Measurements from ENCODE around the gene TMEM215. TPM values are rescaled to one million over a fixed set of nuclear protein-coding genes. Genes with fewer than 3 reads are reported as not detected.

Gene TMEM215
- total and polyA plus RNA-seq, 2 experiments from 2014 or later: 0.79 to 1.2 TPM

DNA sequence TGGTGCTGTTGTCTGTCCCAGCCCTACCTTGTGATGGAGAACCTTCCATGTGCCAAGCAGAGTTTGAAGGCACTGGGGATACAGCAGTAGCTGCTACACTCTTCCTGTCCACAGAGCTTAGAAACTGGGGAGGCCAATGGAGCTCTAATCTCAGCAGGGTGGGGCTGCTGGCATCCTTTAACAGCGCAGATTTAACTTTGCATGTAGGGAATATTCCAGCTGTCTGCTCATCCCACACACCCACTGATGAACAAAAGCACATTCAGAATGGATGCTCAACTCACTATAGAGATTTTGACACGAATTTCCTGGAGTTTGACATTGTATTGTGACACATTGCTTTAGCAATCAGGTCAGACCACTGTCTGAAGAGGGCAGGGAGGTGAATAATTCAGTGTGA lies 49.0 kb downstream of the TMEM215 start:
- TF ChIP-seq STAT1 (IDR thresholded peaks at IDR 0.05; ENCODE audit: unreplicated experiment): no peak
- no peak for TF ChIP-seq EZH2phosphoT487 (IDR thresholded peaks at IDR 0.05; ENCODE audit: unreplicated experiment)
- no peak for TF ChIP-seq ZNF114 (CRISPR knock-in tag; IDR thresholded peaks at IDR 0.05)
- TF ChIP-seq, protein P1, sequence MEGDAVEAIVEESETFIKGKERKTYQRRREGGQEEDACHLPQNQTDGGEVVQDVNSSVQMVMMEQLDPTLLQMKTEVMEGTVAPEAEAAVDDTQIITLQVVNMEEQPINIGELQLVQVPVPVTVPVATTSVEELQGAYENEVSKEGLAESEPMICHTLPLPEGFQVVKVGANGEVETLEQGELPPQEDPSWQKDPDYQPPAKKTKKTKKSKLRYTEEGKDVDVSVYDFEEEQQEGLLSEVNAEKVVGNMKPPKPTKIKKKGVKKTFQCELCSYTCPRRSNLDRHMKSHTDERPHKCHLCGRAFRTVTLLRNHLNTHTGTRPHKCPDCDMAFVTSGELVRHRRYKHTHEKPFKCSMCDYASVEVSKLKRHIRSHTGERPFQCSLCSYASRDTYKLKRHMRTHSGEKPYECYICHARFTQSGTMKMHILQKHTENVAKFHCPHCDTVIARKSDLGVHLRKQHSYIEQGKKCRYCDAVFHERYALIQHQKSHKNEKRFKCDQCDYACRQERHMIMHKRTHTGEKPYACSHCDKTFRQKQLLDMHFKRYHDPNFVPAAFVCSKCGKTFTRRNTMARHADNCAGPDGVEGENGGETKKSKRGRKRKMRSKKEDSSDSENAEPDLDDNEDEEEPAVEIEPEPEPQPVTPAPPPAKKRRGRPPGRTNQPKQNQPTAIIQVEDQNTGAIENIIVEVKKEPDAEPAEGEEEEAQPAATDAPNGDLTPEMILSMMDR (conservative IDR thresholded peaks at IDR 0.05; ENCODE audit: low read depth in 2 of 2): no peak
- no peak for TF ChIP-seq NANOG (IDR thresholded peaks at IDR 0.05; ENCODE audit: borderline replicate concordance)
- TF ChIP-seq, protein P2, sequence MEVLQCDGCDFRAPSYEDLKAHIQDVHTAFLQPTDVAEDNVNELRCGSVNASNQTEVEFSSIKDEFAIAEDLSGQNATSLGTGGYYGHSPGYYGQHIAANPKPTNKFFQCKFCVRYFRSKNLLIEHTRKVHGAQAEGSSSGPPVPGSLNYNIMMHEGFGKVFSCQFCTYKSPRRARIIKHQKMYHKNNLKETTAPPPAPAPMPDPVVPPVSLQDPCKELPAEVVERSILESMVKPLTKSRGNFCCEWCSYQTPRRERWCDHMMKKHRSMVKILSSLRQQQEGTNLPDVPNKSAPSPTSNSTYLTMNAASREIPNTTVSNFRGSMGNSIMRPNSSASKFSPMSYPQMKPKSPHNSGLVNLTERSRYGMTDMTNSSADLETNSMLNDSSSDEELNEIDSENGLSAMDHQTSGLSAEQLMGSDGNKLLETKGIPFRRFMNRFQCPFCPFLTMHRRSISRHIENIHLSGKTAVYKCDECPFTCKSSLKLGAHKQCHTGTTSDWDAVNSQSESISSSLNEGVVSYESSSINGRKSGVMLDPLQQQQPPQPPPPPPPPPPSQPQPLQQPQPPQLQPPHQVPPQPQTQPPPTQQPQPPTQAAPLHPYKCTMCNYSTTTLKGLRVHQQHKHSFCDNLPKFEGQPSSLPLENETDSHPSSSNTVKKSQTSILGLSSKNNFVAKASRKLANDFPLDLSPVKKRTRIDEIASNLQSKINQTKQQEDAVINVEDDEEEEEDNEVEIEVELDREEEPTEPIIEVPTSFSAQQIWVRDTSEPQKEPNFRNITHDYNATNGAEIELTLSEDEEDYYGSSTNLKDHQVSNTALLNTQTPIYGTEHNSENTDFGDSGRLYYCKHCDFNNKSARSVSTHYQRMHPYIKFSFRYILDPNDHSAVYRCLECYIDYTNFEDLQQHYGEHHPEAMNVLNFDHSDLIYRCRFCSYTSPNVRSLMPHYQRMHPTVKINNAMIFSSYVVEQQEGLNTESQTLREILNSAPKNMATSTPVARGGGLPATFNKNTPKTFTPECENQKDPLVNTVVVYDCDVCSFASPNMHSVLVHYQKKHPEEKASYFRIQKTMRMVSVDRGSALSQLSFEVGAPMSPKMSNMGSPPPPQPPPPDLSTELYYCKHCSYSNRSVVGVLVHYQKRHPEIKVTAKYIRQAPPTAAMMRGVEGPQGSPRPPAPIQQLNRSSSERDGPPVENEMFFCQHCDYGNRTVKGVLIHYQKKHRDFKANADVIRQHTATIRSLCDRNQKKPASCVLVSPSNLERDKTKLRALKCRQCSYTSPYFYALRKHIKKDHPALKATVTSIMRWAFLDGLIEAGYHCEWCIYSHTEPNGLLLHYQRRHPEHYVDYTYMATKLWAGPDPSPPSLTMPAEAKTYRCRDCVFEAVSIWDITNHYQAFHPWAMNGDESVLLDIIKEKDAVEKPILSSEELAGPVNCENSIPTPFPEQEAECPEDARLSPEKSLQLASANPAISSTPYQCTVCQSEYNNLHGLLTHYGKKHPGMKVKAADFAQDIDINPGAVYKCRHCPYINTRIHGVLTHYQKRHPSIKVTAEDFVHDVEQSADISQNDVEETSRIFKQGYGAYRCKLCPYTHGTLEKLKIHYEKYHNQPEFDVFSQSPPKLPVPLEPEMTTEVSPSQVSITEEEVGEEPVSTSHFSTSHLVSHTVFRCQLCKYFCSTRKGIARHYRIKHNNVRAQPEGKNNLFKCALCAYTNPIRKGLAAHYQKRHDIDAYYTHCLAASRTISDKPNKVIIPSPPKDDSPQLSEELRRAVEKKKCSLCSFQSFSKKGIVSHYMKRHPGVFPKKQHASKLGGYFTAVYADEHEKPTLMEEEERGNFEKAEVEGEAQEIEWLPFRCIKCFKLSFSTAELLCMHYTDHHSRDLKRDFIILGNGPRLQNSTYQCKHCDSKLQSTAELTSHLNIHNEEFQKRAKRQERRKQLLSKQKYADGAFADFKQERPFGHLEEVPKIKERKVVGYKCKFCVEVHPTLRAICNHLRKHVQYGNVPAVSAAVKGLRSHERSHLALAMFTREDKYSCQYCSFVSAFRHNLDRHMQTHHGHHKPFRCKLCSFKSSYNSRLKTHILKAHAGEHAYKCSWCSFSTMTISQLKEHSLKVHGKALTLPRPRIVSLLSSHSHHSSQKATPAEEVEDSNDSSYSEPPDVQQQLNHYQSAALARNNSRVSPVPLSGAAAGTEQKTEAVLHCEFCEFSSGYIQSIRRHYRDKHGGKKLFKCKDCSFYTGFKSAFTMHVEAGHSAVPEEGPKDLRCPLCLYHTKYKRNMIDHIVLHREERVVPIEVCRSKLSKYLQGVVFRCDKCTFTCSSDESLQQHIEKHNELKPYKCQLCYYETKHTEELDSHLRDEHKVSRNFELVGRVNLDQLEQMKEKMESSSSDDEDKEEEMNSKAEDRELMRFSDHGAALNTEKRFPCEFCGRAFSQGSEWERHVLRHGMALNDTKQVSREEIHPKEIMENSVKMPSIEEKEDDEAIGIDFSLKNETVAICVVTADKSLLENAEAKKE (CRISPR knock-in tag; IDR thresholded peaks at IDR 0.05): no peak
- TF ChIP-seq, protein P3, sequence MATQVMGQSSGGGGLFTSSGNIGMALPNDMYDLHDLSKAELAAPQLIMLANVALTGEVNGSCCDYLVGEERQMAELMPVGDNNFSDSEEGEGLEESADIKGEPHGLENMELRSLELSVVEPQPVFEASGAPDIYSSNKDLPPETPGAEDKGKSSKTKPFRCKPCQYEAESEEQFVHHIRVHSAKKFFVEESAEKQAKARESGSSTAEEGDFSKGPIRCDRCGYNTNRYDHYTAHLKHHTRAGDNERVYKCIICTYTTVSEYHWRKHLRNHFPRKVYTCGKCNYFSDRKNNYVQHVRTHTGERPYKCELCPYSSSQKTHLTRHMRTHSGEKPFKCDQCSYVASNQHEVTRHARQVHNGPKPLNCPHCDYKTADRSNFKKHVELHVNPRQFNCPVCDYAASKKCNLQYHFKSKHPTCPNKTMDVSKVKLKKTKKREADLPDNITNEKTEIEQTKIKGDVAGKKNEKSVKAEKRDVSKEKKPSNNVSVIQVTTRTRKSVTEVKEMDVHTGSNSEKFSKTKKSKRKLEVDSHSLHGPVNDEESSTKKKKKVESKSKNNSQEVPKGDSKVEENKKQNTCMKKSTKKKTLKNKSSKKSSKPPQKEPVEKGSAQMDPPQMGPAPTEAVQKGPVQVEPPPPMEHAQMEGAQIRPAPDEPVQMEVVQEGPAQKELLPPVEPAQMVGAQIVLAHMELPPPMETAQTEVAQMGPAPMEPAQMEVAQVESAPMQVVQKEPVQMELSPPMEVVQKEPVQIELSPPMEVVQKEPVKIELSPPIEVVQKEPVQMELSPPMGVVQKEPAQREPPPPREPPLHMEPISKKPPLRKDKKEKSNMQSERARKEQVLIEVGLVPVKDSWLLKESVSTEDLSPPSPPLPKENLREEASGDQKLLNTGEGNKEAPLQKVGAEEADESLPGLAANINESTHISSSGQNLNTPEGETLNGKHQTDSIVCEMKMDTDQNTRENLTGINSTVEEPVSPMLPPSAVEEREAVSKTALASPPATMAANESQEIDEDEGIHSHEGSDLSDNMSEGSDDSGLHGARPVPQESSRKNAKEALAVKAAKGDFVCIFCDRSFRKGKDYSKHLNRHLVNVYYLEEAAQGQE (IDR thresholded peaks at IDR 0.05; ENCODE audit: unreplicated experiment): no peak
- TF ChIP-seq, protein P4, sequence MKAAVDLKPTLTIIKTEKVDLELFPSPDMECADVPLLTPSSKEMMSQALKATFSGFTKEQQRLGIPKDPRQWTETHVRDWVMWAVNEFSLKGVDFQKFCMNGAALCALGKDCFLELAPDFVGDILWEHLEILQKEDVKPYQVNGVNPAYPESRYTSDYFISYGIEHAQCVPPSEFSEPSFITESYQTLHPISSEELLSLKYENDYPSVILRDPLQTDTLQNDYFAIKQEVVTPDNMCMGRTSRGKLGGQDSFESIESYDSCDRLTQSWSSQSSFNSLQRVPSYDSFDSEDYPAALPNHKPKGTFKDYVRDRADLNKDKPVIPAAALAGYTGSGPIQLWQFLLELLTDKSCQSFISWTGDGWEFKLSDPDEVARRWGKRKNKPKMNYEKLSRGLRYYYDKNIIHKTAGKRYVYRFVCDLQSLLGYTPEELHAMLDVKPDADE (IDR thresholded peaks at IDR 0.05): no peak
- TF ChIP-seq ZNF331 (CRISPR knock-in tag; IDR thresholded peaks at IDR 0.05; ENCODE audit: low read depth): no peak
- TF ChIP-seq JUNB (IDR thresholded peaks at IDR 0.05; ENCODE audit: unreplicated experiment): no peak
- TF ChIP-seq EZH2 (IDR thresholded peaks at IDR 0.05; ENCODE audit: low read depth, unreplicated experiment): no peak
- no peak for TF ChIP-seq CREB1 (CRISPR knock-in tag; IDR thresholded peaks at IDR 0.05; ENCODE audit: low read depth)
- TF ChIP-seq POLR2AphosphoS5 (IDR thresholded peaks at IDR 0.05; ENCODE audit: low read depth): no peak
- H3K36me3 Mint-ChIP-seq (ENCODE audit: low read depth): peaks cover 2% of the 10 kb centered on the region; the same call in 2 of the 3 replicates
- peaks cover 6% of the 10 kb centered on the region; the same call in 2 of the 3 replicates for H3K9me3 Mint-ChIP-seq
- H3K36me3 ChIP-seq (ENCODE audit: insufficient read depth): no peaks in the 10 kb centered on the region
- H3K27me3 Mint-ChIP-seq (ENCODE audit: insufficient read depth, low read depth, poor library complexity): peaks cover 3% of the 10 kb centered on the region
- H3K4me3 ChIP-seq: no peak overlapping the region
- no peak for ATAC-seq
- DNase-seq (ENCODE audit: low spot score): no peak
- peaks cover 16% of the 10 kb centered on the region for H3K4me1 Mint-ChIP-seq
- H3F3A ChIP-seq (replicated peaks; ENCODE audit: low read depth): no peaks in the 10 kb centered on the region
- no peaks in the 10 kb centered on the region for H4K20me1 ChIP-seq (replicated peaks; ENCODE audit: insufficient read depth)
- H3K27me3 ChIP-seq (ENCODE audit: insufficient read depth): no peaks in the 10 kb centered on the region
- H3K4me3 Mint-ChIP-seq: no peak overlapping the region
- H2AFZ ChIP-seq: no peak overlapping the region
- H3K4me2 ChIP-seq: no peak overlapping the region
- H3K27ac ChIP-seq (ENCODE audit: low read depth): no peak overlapping the region
- no peak overlapping the region for H3K27ac Mint-ChIP-seq
- H3K9me2 ChIP-seq (ENCODE audit: insufficient read depth): peaks cover 12% of the 10 kb centered on the region; the same call in 1 of the 2 replicates
- no peaks in the 10 kb centered on the region for H3K79me2 ChIP-seq (replicated peaks; ENCODE audit: insufficient read depth)
- peaks cover 19% of the 10 kb centered on the region for H3K4me1 ChIP-seq (ENCODE audit: insufficient read depth)

Measured in GM23338 (cell line).